ENCODE results near the gene LRRTM4. TPM values are rescaled to one million over a fixed set of nuclear protein-coding genes. Genes with fewer than 3 reads are reported as not detected.

The LRRTM4 gene
- total RNA-seq, 1 donor from 2014 or later: 10.6 TPM

DNA sequence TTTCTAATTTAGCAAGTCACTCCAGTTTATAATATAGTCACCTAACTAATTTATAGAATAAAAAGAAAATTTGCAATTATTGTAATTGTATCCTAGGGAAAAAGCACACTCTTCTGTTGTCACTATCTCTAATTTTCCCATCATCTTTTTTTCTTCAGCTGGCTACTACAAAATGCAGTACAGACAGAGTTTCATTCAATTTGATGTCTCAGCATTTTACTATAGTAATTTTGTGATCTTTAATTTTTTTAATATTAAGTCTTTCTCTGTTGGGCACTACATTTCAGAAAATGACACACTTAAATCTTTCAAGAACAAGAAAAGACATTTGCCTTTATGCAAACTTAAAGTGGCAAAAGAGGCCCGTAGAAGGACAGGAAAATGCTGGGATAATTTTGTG, 118.0 kb downstream of the LRRTM4 start:
- no peak for DNase-seq (ENCODE audit: low read depth, low spot score)
- H3K36me3 Mint-ChIP-seq (ENCODE audit: low read depth): no peaks in the 10 kb centered on the region
- H3K27ac Mint-ChIP-seq (ENCODE audit: unreplicated experiment): no peak overlapping the region
- no peaks in the 10 kb centered on the region for H3K4me1 Mint-ChIP-seq
- no peaks in the 10 kb centered on the region for H3K27me3 Mint-ChIP-seq (ENCODE audit: low read depth)
- no peaks in the 10 kb centered on the region for H3K9me3 Mint-ChIP-seq
- no peak for TF ChIP-seq CTCF (conservative IDR thresholded peaks at IDR 0.05)
- H3K4me3 Mint-ChIP-seq: no peak overlapping the region

DNA sequence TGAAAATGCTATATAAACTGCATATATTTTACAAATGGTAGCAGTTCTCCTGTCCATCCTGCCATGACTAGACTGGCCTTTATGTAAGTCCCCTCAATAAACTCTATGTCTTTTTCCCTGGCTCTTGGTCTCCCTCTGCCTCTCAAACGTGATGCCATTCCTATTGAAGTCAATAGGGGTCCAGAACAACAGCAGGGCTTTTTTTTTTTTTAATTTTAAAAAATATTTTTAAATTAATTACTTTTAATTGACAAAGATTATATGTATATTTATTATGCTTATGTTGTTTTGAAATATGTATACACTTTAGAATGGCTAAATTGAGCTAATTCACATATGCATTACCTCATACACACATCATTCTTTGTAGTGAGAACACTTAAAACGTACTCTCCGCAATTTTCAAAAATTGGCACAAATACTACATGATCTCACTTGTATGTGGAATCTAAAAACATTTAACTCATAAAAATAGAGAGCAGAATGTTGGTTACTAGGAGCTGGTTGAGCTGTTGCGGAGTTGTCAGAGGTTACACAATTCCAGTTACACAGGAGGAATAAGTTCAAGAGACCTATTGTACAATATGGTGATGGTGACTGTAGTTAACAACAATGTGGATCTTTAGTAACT, 123.1 kb downstream of the LRRTM4 start:
- no peak overlapping the region for H3K4me3 Mint-ChIP-seq
- H3K4me1 Mint-ChIP-seq: no peaks in the 10 kb centered on the region
- no peaks in the 10 kb centered on the region for H3K27me3 Mint-ChIP-seq (ENCODE audit: low read depth)
- no peak overlapping the region for H3K27ac Mint-ChIP-seq (ENCODE audit: unreplicated experiment)
- H3K36me3 Mint-ChIP-seq (ENCODE audit: low read depth): no peaks in the 10 kb centered on the region
- DNase-seq (ENCODE audit: low read depth, low spot score): no peak
- H3K9me3 Mint-ChIP-seq: no peaks in the 10 kb centered on the region
- peak; percentile 29 for TF ChIP-seq CTCF (conservative IDR thresholded peaks at IDR 0.05)

DNA sequence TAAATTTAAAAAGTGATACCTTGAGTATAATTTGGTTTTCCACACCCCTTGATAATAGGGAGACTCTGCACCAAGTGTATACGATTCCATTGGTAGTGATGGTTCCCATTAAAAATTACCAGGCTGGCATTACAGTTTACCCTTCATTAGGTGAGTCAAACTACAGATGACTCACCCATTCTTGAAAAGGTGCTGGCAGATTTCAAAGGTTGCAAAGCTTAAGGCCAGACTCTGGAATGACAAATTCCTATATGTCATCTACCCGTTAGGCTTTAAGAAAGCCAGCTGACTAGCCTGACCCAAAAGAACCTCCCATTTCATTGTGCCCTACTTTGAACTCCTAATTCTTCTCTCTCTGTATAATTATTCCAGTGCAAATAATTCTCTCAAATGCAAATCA, 124.4 kb downstream of the LRRTM4 start:
- Mint-ChIP-seq H3K27me3 (ENCODE audit: low read depth) (no peaks in the 10 kb centered on the region), H3K9me3 (no peaks in the 10 kb centered on the region), H3K27ac (ENCODE audit: unreplicated experiment) (no peak overlapping the region), H3K36me3 (ENCODE audit: low read depth) (no peaks in the 10 kb centered on the region), H3K4me3 (no peak overlapping the region), H3K4me1 (no peaks in the 10 kb centered on the region)
- no peak for DNase-seq (ENCODE audit: low read depth, low spot score)
- TF ChIP-seq CTCF (conservative IDR thresholded peaks at IDR 0.05): no peak

GRCh38 chr2:77395011-77395410, 127.2 kb downstream of the LRRTM4 start:
- Mint-ChIP-seq H3K9me3 (no peaks in the 10 kb centered on the region), H3K27me3 (ENCODE audit: low read depth) (no peaks in the 10 kb centered on the region), H3K4me3 (no peak overlapping the region), H3K4me1 (peaks cover under 1% of the 10 kb centered on the region), H3K27ac (ENCODE audit: unreplicated experiment) (no peak overlapping the region), H3K36me3 (ENCODE audit: low read depth) (no peaks in the 10 kb centered on the region)
- no peak for TF ChIP-seq CTCF (conservative IDR thresholded peaks at IDR 0.05)
- no peak for DNase-seq (ENCODE audit: low read depth, low spot score)

DNA sequence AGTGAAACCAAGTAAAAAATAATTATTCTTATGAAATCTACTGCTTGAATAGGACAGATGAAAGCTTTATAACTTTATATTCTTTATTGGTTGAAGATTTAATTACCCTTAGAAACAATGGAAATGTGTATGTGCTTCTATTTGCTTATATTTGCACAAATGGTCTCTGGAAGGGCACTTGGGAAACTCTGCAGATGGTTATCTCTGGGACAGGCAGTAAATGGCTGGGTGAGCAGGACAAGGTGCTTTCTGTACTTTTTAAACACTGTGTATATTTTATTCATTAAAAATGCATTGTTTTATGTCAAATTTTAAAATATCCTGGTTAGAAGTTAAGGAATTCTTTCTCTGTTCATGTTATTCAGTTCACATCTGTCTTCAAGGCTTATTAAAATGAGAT, 131.1 kb downstream of the LRRTM4 start:
- Mint-ChIP-seq H3K4me3 (no peak overlapping the region), H3K9me3 (no peaks in the 10 kb centered on the region), H3K4me1 (peaks cover 5% of the 10 kb centered on the region), H3K27ac (ENCODE audit: unreplicated experiment) (no peak overlapping the region), H3K27me3 (ENCODE audit: low read depth) (no peaks in the 10 kb centered on the region), H3K36me3 (ENCODE audit: low read depth) (no peaks in the 10 kb centered on the region)
- TF ChIP-seq CTCF (conservative IDR thresholded peaks at IDR 0.05): no peak
- no peak for DNase-seq (ENCODE audit: low read depth, low spot score)

Measured in neural crest cell (in vitro differentiated cells).